ENCODE measurements around the gene RAB4B. TPM values are rescaled to one million over a fixed set of nuclear protein-coding genes. Genes with fewer than 3 reads are reported as not detected.

The RAB4B gene
- polyA plus RNA-seq, 1 experiment, result 25.4 TPM

DNA sequence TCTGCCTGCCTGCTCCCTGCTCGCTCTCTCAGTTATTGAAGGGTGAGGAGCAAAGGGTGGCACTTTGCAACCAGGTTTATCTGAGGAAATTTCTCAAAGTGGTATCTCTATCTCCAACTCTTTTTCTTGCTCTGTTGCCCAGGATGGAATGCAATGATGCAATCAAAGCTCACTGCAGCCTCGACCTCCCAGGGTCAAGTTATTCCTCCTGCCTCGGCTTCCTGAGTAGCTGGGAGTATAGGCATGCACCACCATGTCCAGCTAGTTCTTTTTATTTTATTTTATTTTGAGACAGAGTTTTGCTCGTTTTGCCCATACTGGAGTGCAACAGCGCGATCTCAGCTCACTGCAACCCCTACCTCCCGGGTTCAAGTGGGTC, 32.7 kb upstream of the RAB4B start:
- Histone ChIP-seq H3K4me3 (ENCODE audit: low read depth, low read length) (no peak overlapping the region), H3K36me3 (ENCODE audit: control insufficient read depth, insufficient read depth, low read length) (peaks cover 3% of the 10 kb centered on the region), H3K27me3 (ENCODE audit: control insufficient read depth, insufficient read depth, low read length) (no peaks in the 10 kb centered on the region)
- TF ChIP-seq, protein P1, sequence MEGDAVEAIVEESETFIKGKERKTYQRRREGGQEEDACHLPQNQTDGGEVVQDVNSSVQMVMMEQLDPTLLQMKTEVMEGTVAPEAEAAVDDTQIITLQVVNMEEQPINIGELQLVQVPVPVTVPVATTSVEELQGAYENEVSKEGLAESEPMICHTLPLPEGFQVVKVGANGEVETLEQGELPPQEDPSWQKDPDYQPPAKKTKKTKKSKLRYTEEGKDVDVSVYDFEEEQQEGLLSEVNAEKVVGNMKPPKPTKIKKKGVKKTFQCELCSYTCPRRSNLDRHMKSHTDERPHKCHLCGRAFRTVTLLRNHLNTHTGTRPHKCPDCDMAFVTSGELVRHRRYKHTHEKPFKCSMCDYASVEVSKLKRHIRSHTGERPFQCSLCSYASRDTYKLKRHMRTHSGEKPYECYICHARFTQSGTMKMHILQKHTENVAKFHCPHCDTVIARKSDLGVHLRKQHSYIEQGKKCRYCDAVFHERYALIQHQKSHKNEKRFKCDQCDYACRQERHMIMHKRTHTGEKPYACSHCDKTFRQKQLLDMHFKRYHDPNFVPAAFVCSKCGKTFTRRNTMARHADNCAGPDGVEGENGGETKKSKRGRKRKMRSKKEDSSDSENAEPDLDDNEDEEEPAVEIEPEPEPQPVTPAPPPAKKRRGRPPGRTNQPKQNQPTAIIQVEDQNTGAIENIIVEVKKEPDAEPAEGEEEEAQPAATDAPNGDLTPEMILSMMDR (IDR thresholded peaks at IDR 0.05; ENCODE audit: insufficient read depth, low read depth, low read length), result no peak
- ChIA-PET POLR2A (no interaction called here), CTCF (interaction anchor here (1.8 kb wide), 1 partner anchor 13 kb away, joined by 7 read pairs; no protein-coding TSS in a partner anchor)
- DNase-seq (ENCODE audit: low read depth), result no peak

DNA sequence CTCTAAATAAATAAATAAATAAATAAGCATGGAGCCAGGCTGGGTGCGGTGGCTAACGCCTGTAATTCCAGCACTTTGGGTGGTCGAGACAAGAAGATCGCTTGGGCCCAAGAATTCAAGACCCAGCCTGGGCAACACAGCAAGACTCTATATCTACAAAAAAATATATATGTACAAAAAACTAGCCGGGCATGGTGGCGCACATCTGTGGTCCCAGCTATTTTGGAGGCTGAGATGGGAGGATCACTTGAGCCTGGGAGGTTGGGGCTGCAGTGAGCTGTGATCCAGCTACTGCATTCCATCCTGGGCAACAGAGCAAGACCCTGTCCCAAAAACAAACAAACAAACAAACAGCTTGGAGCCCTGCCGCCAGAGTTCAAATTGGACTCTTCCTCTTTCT, 30.5 kb upstream of the RAB4B start:
- H3K36me3 ChIP-seq (ENCODE audit: control insufficient read depth, insufficient read depth, low read length), result no peaks in the 10 kb centered on the region; the same call in 1 of the 2 replicates
- POLR2A ChIA-PET, result no interaction called here
- CTCF ChIA-PET, result interaction anchor here (1.1 to 1.3 kb wide), 2 partner anchors 21 to 84 kb away, joined by 3 to 7 read pairs; no protein-coding TSS in a partner anchor
- TF ChIP-seq, protein P1 (IDR thresholded peaks at IDR 0.05; ENCODE audit: insufficient read depth, low read depth, low read length), result no peak
- H3K4me3 ChIP-seq (ENCODE audit: low read depth, low read length), result no peak overlapping the region
- no peak for DNase-seq (ENCODE audit: low read depth)
- H3K27me3 ChIP-seq (ENCODE audit: control insufficient read depth, insufficient read depth, low read length), result no peaks in the 10 kb centered on the region

DNA sequence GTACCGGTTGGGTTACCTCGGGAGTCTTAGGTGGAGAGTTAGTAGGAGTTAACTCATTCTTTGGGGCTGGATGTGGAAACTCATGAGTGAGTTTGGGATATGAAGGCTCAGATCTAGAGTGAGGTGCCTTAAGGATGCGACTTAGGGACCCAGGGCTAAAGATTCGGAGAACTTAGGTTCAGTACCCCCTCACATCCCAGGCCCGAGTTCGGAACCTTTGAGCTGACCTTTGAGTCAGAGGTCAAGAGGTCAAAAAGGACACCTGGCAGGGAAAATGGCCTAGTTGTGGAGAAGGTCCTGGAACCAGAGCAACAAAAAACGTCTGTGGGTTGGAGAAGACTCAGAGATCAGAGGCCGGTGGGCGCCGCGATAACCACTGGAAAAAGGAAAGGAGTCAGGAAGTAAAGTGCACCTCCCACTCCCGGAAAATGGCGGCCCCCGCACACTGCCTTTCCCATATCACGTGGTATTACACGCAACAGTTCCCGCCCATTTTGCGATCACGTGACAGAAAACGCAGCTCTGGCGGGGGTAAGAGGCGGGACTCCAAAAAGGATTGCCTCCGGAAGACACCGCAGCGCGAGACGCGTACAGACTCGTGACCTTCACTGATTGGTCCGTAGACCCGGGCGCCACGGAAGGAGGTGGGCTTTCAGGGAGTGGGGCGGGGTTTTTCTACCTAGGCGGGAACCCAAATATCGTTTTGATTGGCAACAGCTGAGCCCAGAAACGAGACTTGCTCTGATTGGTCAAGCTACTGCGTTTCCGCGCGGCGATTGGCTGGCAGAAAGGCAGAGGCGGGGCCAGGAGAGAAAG, 27.8 kb upstream of the RAB4B start, which contains the start of gene ACTMAP:
Gene ACTMAP (minus strand): TSS at position 420 of the 816 bp plus-strand sequence. CDS start 674 bp downstream, outside the sequence.
- CTCF ChIA-PET, result interaction anchor here (0.6 to 1.9 kb wide), 3 partner anchors 57 to 69 kb away, joined by 4 read pairs; no protein-coding TSS in a partner anchor
- TF ChIP-seq, protein P1 (IDR thresholded peaks at IDR 0.05; ENCODE audit: insufficient read depth, low read depth, low read length), result no peak
- Histone ChIP-seq H3K27me3 (ENCODE audit: control insufficient read depth, insufficient read depth, low read length) (no peaks in the 10 kb centered on the region), H3K4me3 (ENCODE audit: low read depth, low read length) (peak within 1 kb of the TSS; percentile 72), H3K36me3 (ENCODE audit: control insufficient read depth, insufficient read depth, low read length) (no peaks in the 10 kb centered on the region; the same call in 1 of the 2 replicates)
- POLR2A ChIA-PET, result interaction anchor here (0.6 to 0.7 kb wide), 6 partner anchors 28 to 653 kb away, joined by 3 to 31 read pairs (median 4); partner anchors contain the start of gene RAB4B
- peak; percentile 99 for DNase-seq (ENCODE audit: low read depth)

DNA sequence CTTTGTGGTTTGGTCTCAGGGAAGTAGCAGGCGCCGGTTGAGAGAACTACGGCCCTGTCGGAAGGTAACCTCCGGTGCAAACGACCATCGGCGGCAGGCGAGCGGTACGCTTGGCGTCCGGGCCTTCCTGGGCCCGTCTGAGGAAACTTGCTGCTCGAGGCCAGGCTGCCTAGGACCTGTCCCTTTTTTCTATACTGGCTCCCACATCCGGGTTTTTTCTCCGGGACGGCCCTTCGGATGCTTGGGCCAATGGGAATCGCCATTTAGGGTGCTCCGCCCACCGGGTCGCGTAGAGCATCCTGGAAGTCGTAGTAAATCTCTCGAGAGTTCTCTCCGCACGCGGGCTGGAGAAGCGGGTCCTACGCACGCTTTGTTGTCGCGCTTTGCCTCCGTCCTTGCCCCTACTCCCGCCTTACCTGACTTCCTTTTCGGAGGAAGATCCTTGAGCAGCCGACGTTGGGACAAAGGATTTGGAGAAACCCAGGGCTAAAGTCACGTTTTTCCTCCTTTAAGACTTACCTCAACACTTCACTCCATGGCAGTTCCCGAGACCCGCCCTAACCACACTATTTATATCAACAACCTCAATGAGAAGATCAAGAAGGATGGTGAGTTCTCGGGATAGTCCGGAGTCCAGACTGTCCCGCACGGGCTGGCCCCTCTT, 27.0 kb upstream of the RAB4B start, which contains the start of gene SNRPA:
Gene SNRPA (plus strand): TSS at position 330 of the 664 bp plus-strand sequence. CDS start 206 bp downstream, at position 536.
- H3K27me3 ChIP-seq (ENCODE audit: control insufficient read depth, insufficient read depth, low read length), result no peaks in the 10 kb centered on the region
- ChIA-PET CTCF (interaction anchor here (0.6 to 1.1 kb wide), 2 partner anchors 56 to 69 kb away, joined by 4 read pairs; no protein-coding TSS in a partner anchor), POLR2A (interaction anchor here (0.6 to 0.7 kb wide), 4 partner anchors 27 to 653 kb away, joined by 3 to 31 read pairs (median 4); partner anchors contain the start of gene RAB4B)
- TF ChIP-seq, protein P1 (IDR thresholded peaks at IDR 0.05; ENCODE audit: insufficient read depth, low read depth, low read length), result no peak
- peak within 1 kb of the TSS; percentile 72 for H3K4me3 ChIP-seq (ENCODE audit: low read depth, low read length)
- H3K36me3 ChIP-seq (ENCODE audit: control insufficient read depth, insufficient read depth, low read length), result peaks cover 3% of the 10 kb centered on the region
- DNase-seq (ENCODE audit: low read depth), result peak; percentile 88
